IMR-90 (cell line): ENCODE measurements around the gene HSD17B11.

Experiments
- POLR2A ChIP-seq: IDR thresholded peaks from 2 replicates; pipeline ENCODE4 v1.6.1; 2012; ENCODE audit warnings: mild to moderate bottlenecking, low read depth, low read length
- RCOR1 ChIP-seq: IDR thresholded peaks from 2 replicates; pipeline ENCODE4 v1.6.1; 2012; ENCODE audit warnings: mild to moderate bottlenecking, low read length, improper control_type of control experiment; ENCODE audit not compliant: insufficient replicate concordance
- SMC3 ChIP-seq: fragments of 150-350 bp; IDR thresholded peaks from 2 replicates; pipeline ENCODE4 v1.6.1; 2016; ENCODE audit warnings: low read depth, mild to moderate bottlenecking, antibody characterized with exemption, low read length, moderate library complexity
- TF ChIP-seq, protein P1 (sequence below): fragments of 150-350 bp; IDR thresholded peaks from 2 replicates; pipeline ENCODE4 v1.6.1; 2017; ENCODE audit warnings: mild to moderate bottlenecking, antibody characterized with exemption, low read length, low read depth

DNA sequence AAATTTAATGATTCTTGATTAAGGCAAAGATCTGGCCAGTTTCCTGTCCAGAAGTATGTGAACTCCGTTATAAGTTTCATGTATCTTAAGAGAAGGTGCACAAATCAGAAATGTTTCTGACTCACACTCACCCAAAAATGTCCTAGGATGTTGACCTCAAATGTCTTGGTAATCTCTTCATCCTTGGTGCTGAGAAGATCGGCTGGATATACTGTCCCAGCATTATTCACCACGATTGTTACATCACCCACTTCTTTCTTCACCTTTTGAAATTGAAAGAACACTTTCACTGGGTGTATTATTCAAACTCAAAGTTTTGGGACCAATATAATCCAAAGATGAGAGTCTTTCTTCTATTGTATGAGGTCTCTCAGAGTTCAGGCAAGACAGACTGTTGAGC is 74.0 kb downstream of the HSD17B11 start:
- TF ChIP-seq, protein P1, sequence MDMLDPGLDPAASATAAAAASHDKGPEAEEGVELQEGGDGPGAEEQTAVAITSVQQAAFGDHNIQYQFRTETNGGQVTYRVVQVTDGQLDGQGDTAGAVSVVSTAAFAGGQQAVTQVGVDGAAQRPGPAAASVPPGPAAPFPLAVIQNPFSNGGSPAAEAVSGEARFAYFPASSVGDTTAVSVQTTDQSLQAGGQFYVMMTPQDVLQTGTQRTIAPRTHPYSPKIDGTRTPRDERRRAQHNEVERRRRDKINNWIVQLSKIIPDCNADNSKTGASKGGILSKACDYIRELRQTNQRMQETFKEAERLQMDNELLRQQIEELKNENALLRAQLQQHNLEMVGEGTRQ, result no peak
- TF ChIP-seq SMC3, result no peak
- TF ChIP-seq POLR2A, result no peak
- no peak for TF ChIP-seq RCOR1
